T-helper 17 cell (primary cell): Measurements from ENCODE around the gene PAK4. TPM values are rescaled to one million over a fixed set of nuclear protein-coding genes. Genes with fewer than 3 reads are reported as not detected.

Experiments
- ATAC-seq: fragments of 150-1000 bp; cut with Tn5 transposase; 2 replicates; pipeline ENCODE4 v1.10.0; 2021; ENCODE audit warnings: mild to moderate bottlenecking, moderate library complexity
- DNase-seq, 3 donors: peaks; one replicate each; pipeline versions ENCODE4 v3.0.0 to v3.0.0-alpha.2; 2020 to 2021
- H3K9me3 ChIP-seq: one replicate; pipeline ENCODE4 v1.7.0; 2013; ENCODE audit warnings: low read length, mild to moderate bottlenecking; ENCODE audit not compliant: control insufficient read depth, poor library complexity, severe bottlenecking
- H3K27ac Mint-ChIP-seq: one replicate; pipeline ENCODE4 v1.8.0; 2022; ENCODE audit warnings: mild to moderate bottlenecking, moderate library complexity, mixed read lengths
- H3K27me3 Mint-ChIP-seq: one replicate; pipeline ENCODE4 v1.8.0; 2022; ENCODE audit warnings: mixed read lengths
- H3K36me3 Mint-ChIP-seq: one replicate; pipeline ENCODE4 v1.8.0; 2022; ENCODE audit warnings: low read depth, mixed read lengths
- H3K4me1 Mint-ChIP-seq: one replicate; pipeline ENCODE4 v1.8.0; 2022; ENCODE audit warnings: mild to moderate bottlenecking, mixed read lengths
- H3K4me3 Mint-ChIP-seq: one replicate; pipeline ENCODE4 v1.8.0; 2022; ENCODE audit warnings: mild to moderate bottlenecking, moderate library complexity, mixed read lengths
- total RNA-seq, 4 donors: library from RNA in 2 of 4; stranded (reverse) in 2 of 4; gene quantifications; one replicate each; pipeline ENCODE4 v1.2.3 and lab custom pipeline; 2022 to 2026

The PAK4 gene
- total RNA-seq, 2 donors from 2014 or later: 9.6 to 9.7 TPM

- H3K9me3 ChIP-seq: no peaks in the 10 kb centered on the region
- Mint-ChIP-seq H3K27me3 (peaks cover 81% of the 10 kb centered on the region), H3K4me3 (peak overlapping the region; percentile 92), H3K27ac (peak overlapping the region; percentile 77), H3K36me3 (peaks cover 6% of the 10 kb centered on the region), H3K4me1 (peaks cover 27% of the 10 kb centered on the region)
- no peak for ATAC-seq
- no peak for DNase-seq
Observed at GRCh38 chr19:39197808-39198207, 72.2 kb downstream of the PAK4 start.

- Mint-ChIP-seq H3K4me1 (peaks cover 31% of the 10 kb centered on the region), H3K27ac (no peak overlapping the region), H3K27me3 (peaks cover 85% of the 10 kb centered on the region), H3K36me3 (peaks cover 9% of the 10 kb centered on the region), H3K4me3 (no peak overlapping the region)
- no peak for DNase-seq
- ATAC-seq: no peak
- no peaks in the 10 kb centered on the region for H3K9me3 ChIP-seq
Observed at GRCh38 chr19:39199025-39199424, 73.4 kb downstream of the PAK4 start.

- DNase-seq (no peak), ATAC-seq (no peak)
- H3K9me3 ChIP-seq: no peaks in the 10 kb centered on the region
- H3K4me3 Mint-ChIP-seq: no peak overlapping the region
- H3K27me3 Mint-ChIP-seq: peaks cover 87% of the 10 kb centered on the region
- peaks cover 12% of the 10 kb centered on the region for H3K36me3 Mint-ChIP-seq
- peaks cover 26% of the 10 kb centered on the region for H3K4me1 Mint-ChIP-seq
- no peak overlapping the region for H3K27ac Mint-ChIP-seq
Observed at GRCh38 chr19:39200066-39200802, 74.6 kb downstream of the PAK4 start.

GRCh38 chr19:39200803-39201115 is 75.2 kb downstream of the PAK4 start:
- no peak for ATAC-seq
- Mint-ChIP-seq H3K27ac (no peak overlapping the region), H3K4me1 (peaks cover 22% of the 10 kb centered on the region), H3K27me3 (peaks cover 88% of the 10 kb centered on the region), H3K4me3 (no peak overlapping the region), H3K36me3 (peaks cover 12% of the 10 kb centered on the region)
- H3K9me3 ChIP-seq: no peaks in the 10 kb centered on the region
- no peak for DNase-seq

- no peak for ATAC-seq
- no peak overlapping the region for H3K27ac Mint-ChIP-seq
- peaks cover 7% of the 10 kb centered on the region for H3K36me3 Mint-ChIP-seq
- H3K27me3 Mint-ChIP-seq: peaks cover 76% of the 10 kb centered on the region
- H3K4me3 Mint-ChIP-seq: no peak overlapping the region
- H3K9me3 ChIP-seq: no peaks in the 10 kb centered on the region
- H3K4me1 Mint-ChIP-seq: peaks cover 10% of the 10 kb centered on the region
- DNase-seq: no peak
Observed at GRCh38 chr19:39202998-39203355, 77.4 kb downstream of the PAK4 start.

- Mint-ChIP-seq H3K36me3 (peaks cover 7% of the 10 kb centered on the region), H3K27me3 (peaks cover 69% of the 10 kb centered on the region)
- DNase-seq: no peak
Observed at GRCh38 chr19:39203372-39204341, 78.1 kb downstream of the PAK4 start, which contains the start of gene SYCN. SYCN (minus strand) TSS chr19:39204263; CDS start chr19:39204254, 9 bp downstream.

GRCh38 chr19:39205449-39205764 is 79.8 kb downstream of the PAK4 start:
- DNase-seq (no peak), ATAC-seq (no peak)
- Mint-ChIP-seq H3K4me3 (no peak overlapping the region), H3K27me3 (peaks cover 55% of the 10 kb centered on the region), H3K4me1 (peaks cover 14% of the 10 kb centered on the region), H3K36me3 (peaks cover 7% of the 10 kb centered on the region), H3K27ac (peak overlapping the region; percentile 60)
- no peaks in the 10 kb centered on the region for H3K9me3 ChIP-seq

More at GRCh38 chr19:39203372-39204341, 78.1 kb downstream of the PAK4 start, which contains the start of gene SYCN:
- H3K4me1 Mint-ChIP-seq: peaks cover 10% of the 10 kb centered on the region
- ATAC-seq: no peak
- H3K4me3 Mint-ChIP-seq: no peak within 1 kb of the TSS
- H3K27ac Mint-ChIP-seq: peak within 1 kb of the TSS; percentile 70
- no peaks in the 10 kb centered on the region for H3K9me3 ChIP-seq

- H3K4me3 Mint-ChIP-seq: no peak overlapping the region
- DNase-seq: no peak
- H3K36me3 Mint-ChIP-seq: peaks cover 7% of the 10 kb centered on the region
- ATAC-seq: no peak
- no peaks in the 10 kb centered on the region for H3K9me3 ChIP-seq
- peak overlapping the region; percentile 60 for H3K27ac Mint-ChIP-seq
- H3K27me3 Mint-ChIP-seq: peaks cover 47% of the 10 kb centered on the region
- peaks cover 13% of the 10 kb centered on the region for H3K4me1 Mint-ChIP-seq
Observed at GRCh38 chr19:39206122-39206521, 80.5 kb downstream of the PAK4 start.

GRCh38 chr19:39207293-39207836 is 81.8 kb downstream of the PAK4 start:
- Mint-ChIP-seq H3K4me3 (no peak overlapping the region), H3K27me3 (peaks cover 35% of the 10 kb centered on the region), H3K36me3 (peaks cover 5% of the 10 kb centered on the region), H3K27ac (no peak overlapping the region), H3K4me1 (peaks cover 11% of the 10 kb centered on the region)
- ATAC-seq (no peak), DNase-seq (no peak)
- no peaks in the 10 kb centered on the region for H3K9me3 ChIP-seq

- Mint-ChIP-seq H3K27ac (peak overlapping the region; percentile 24), H3K36me3 (peaks cover 3% of the 10 kb centered on the region), H3K27me3 (peaks cover 27% of the 10 kb centered on the region), H3K4me1 (peaks cover 7% of the 10 kb centered on the region), H3K4me3 (no peak overlapping the region)
- DNase-seq (no peak), ATAC-seq (no peak)
- H3K9me3 ChIP-seq: no peaks in the 10 kb centered on the region
Observed at GRCh38 chr19:39208175-39208795, 82.7 kb downstream of the PAK4 start.

GRCh38 chr19:39209196-39209595 is 83.6 kb downstream of the PAK4 start:
- H3K36me3 Mint-ChIP-seq: peaks cover 2% of the 10 kb centered on the region
- DNase-seq (no peak), ATAC-seq (no peak)
- peaks cover 7% of the 10 kb centered on the region for H3K4me1 Mint-ChIP-seq
- no peaks in the 10 kb centered on the region for H3K9me3 ChIP-seq
- H3K27ac Mint-ChIP-seq: no peak overlapping the region
- no peak overlapping the region for H3K4me3 Mint-ChIP-seq
- H3K27me3 Mint-ChIP-seq: peaks cover 18% of the 10 kb centered on the region

- peaks cover 4% of the 10 kb centered on the region for H3K27me3 Mint-ChIP-seq
- no peak for DNase-seq
- H3K36me3 Mint-ChIP-seq: no peaks in the 10 kb centered on the region
- no peak for ATAC-seq
- no peaks in the 10 kb centered on the region for H3K9me3 ChIP-seq
- H3K4me3 Mint-ChIP-seq: no peak overlapping the region
- peaks cover 7% of the 10 kb centered on the region for H3K4me1 Mint-ChIP-seq
- H3K27ac Mint-ChIP-seq: no peak overlapping the region
Observed at GRCh38 chr19:39211731-39212374, 86.3 kb downstream of the PAK4 start.

GRCh38 chr19:39212375-39212742 is 86.8 kb downstream of the PAK4 start:
- H3K4me3 Mint-ChIP-seq: no peak overlapping the region
- DNase-seq: peak in 2 of 3 donors; percentile 37 to 47
- H3K27me3 Mint-ChIP-seq: peaks cover 9% of the 10 kb centered on the region
- peak; percentile 77 for ATAC-seq
- no peaks in the 10 kb centered on the region for H3K9me3 ChIP-seq
- no peak overlapping the region for H3K27ac Mint-ChIP-seq
- no peaks in the 10 kb centered on the region for H3K36me3 Mint-ChIP-seq
- peaks cover 6% of the 10 kb centered on the region for H3K4me1 Mint-ChIP-seq
